ENCODE data around the gene C16orf96. TPM values are rescaled to one million over a fixed set of nuclear protein-coding genes. Genes with fewer than 3 reads are reported as not detected.

The C16orf96 gene
- total RNA-seq, 2 donors from 2014 or later, result not detected

- Mint-ChIP-seq H3K27me3 (peaks cover 0 to 3% of the 10 kb centered on the region in 2 donors), H3K9me3 (no peaks in the 10 kb centered on the region), H3K27ac (no peak overlapping the region), H3K4me1 (ENCODE audit: low read depth in 2 of 2) (peaks cover 5 to 6% of the 10 kb centered on the region in 2 donors), H3K36me3 (no peaks in the 10 kb centered on the region), H3K4me3 (no peak overlapping the region)
- DNase-seq (ENCODE audit: low spot score), result no peak
- no peak for ATAC-seq
Observed at GRCh38 chr16:4606354-4606753, 50.2 kb downstream of the C16orf96 start.

GRCh38 chr16:4607841-4608703 lies 51.9 kb downstream of the C16orf96 start:
- H3K36me3 Mint-ChIP-seq, result no peaks in the 10 kb centered on the region

DNA sequence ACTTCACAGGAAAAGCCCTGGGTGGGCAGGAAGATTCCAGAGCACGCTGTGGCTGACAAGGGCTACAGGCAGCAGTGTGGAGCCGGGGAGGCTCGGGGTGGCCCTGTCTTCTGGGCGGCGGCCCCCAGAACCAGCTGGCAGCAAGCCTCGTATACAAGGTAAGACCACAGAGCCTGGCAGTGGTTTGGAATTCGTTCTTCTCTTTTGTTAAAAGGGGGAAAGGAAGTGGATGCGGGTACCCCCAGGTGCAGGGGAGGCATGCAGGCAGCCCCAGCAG lies 52.5 kb downstream of the C16orf96 start:
- Mint-ChIP-seq H3K27ac (no peak overlapping the region), H3K4me3 (no peak overlapping the region), H3K4me1 (ENCODE audit: low read depth in 2 of 2) (peaks cover 3 to 7% of the 10 kb centered on the region in 2 donors), H3K36me3 (no peaks in the 10 kb centered on the region), H3K9me3 (no peaks in the 10 kb centered on the region), H3K27me3 (no peaks in the 10 kb centered on the region)
- DNase-seq (ENCODE audit: low spot score), result no peak
- ATAC-seq, result no peak

More at GRCh38 chr16:4607841-4608703, 51.9 kb downstream of the C16orf96 start:
- Mint-ChIP-seq H3K9me3 (no peaks in the 10 kb centered on the region), H3K27ac (no peak overlapping the region), H3K4me1 (ENCODE audit: low read depth in 2 of 2) (peaks cover 3 to 7% of the 10 kb centered on the region in 2 donors), H3K27me3 (no peaks in the 10 kb centered on the region), H3K4me3 (no peak overlapping the region)
- ATAC-seq (no peak), DNase-seq (ENCODE audit: low spot score) (no peak)

DNA sequence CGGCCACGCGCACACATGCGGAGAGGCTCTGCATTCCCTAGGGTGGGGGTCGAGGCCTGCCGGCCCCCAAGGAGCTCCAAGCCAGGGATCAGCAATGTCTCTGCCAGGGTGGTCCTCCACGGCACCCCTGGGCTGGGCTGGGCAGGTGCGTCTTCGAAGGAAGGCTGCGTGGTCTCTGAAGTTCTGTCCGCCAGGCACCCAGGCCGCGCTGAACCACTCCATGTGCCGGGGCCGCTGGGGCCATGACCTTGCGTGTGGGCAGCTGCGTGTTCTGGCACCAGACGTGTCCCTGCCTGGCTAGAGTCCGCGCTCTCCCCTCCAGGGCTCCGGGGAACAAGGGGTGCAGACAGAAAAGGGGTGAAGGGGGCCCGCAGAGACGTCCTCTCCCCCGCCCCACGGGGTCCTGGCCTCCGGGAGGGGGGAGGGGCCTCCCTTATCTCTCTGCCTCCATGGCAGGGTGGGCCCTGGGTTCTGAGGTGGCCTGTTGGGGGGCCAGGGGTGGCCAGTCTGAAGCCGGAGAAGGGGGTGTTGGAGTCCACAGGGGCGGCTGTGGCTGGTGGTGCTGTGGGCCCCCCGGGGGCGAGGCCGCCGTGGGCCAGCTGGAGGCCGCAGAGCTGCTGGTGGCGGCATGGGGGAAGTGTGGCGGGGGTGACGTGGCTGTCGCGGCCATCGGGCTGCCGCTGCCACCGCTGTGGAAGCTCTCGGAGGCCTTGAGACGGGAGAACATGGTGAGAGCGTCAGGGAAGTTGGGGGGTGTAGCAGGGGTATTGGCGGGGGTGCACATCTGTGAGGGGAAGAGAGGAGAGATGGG lies 53.3 kb downstream of the C16orf96 start:
- Mint-ChIP-seq H3K4me3 (no peak overlapping the region), H3K4me1 (ENCODE audit: low read depth in 2 of 2) (peaks cover 3 to 7% of the 10 kb centered on the region in 2 donors), H3K27ac (no peak overlapping the region), H3K36me3 (no peaks in the 10 kb centered on the region), H3K9me3 (no peaks in the 10 kb centered on the region), H3K27me3 (no peaks in the 10 kb centered on the region)
- no peak for DNase-seq (ENCODE audit: low spot score)
- no peak for ATAC-seq

DNA sequence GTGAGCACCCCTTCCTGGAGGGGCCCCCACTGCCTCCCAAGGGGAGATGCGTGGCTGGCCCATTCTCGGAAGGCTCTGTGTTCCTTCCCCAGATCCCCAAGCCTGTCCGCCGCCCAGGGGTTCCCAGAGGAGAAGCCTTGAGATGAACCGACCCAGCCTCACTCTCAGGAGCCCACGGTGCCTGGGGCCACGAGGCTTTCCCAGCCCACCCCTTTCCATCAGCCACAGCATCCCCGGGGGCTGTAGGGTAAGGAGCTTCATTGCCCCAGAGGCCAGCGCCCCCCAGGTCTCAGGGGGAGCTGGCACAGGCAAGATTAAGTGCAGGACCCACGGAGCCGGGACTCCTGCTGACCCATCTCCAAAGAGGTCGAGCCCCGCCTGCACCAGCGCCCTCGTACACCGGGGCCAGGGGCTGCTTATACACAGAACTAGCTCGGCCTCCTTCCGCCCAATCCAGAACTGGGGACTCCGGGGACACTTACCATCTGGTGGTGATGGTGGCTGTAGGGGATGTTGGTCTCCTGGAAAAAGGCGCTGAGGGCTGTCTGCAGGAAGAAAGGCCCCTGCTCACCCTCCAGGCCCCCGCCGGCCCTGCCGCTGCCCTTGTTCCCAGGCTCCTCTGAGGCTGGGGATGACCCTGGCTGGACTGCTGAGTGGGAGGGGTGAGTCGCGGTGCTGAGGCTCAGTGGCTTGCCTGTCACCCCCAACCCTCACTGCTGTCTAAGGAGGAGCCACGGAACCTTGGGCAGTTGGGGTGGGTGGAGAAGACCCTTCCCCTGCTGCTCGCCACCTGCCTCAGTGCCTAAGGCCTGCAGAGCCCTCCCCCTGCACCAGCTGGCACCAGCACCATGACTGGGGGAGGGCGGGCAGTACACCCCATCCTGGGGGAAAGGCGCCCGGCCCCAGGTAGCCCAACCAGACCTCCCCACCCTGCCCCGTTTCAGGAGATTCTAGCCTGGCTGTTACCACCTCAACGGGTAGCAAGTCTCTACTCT lies 54.2 kb downstream of the C16orf96 start:
- DNase-seq (ENCODE audit: low spot score) (no peak), ATAC-seq (no peak)
- peaks cover 3 to 7% of the 10 kb centered on the region in 2 donors for H3K4me1 Mint-ChIP-seq (ENCODE audit: low read depth in 2 of 2)
- no peak overlapping the region for H3K4me3 Mint-ChIP-seq
- H3K27ac Mint-ChIP-seq, result no peak overlapping the region
- no peaks in the 10 kb centered on the region for H3K36me3 Mint-ChIP-seq
- H3K27me3 Mint-ChIP-seq, result no peaks in the 10 kb centered on the region
- no peaks in the 10 kb centered on the region for H3K9me3 Mint-ChIP-seq

DNA sequence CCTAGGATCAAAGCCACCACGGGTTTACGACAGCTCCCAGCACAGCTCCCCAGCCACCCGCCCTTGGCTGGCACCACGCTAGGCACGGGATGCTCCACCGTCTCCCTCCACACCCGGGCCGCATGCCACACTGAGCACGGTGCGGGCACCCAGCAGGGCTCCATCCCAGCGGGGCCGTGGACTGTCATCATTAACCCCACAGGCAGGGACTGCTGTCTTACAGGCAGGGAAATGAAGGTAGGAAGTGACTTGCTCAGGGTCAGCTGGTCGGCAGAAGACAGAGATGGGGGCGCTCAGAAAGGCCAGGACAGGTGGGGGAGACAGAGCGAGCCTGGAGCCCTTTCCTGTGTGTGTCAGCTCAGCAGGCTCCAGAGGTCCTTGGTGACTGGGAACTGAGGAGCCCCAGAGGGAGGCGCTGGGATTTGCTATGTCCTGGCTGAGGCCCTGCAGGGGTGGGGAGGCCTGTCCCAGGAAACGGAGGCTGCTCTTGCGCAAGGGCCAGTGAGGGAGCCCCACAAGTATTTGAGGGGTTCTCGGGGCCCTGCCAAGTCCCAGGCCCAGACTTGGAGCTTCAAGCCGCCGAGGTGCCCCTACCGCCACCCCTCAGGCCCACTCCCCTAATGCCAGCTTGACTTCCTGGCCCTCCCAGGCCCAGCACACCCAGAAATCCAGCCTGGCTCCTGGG lies 55.3 kb downstream of the C16orf96 start:
- Mint-ChIP-seq H3K4me3 (no peak overlapping the region), H3K27ac (no peak overlapping the region)
- ATAC-seq, result no peak

DNA sequence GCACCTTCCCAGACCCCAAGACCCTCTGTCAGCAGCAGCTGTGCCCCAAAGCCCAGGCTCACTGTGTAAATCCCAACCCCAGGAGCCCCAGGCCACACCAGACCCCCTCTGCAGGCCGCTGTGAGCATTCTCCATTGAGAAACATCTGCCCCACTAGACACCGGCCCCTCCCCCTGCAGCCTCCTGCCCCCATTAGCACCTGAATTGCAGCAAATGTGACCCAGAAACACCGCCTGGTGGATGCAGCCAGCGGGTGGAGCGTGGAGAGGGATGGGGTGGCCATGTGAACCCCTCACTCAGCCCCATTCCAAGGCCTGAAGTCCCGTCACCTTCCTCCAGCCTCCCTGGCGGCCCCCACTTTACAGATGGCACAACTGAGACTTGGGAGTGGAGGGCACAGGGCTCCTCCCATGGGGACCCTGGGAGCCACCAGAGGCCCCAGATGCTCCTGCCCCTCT lies 56.4 kb downstream of the C16orf96 start:
- Mint-ChIP-seq H3K4me1 (ENCODE audit: low read depth in 2 of 2) (peaks cover 14 to 19% of the 10 kb centered on the region in 2 donors), H3K36me3 (no peaks in the 10 kb centered on the region), H3K27me3 (no peaks in the 10 kb centered on the region), H3K27ac (no peak overlapping the region), H3K4me3 (no peak overlapping the region), H3K9me3 (no peaks in the 10 kb centered on the region)
- ATAC-seq (no peak), DNase-seq (ENCODE audit: low spot score) (no peak)

More for the DNA sequence above, 55.3 kb downstream of the C16orf96 start:
- DNase-seq (ENCODE audit: low spot score), result no peak
- Mint-ChIP-seq H3K36me3 (no peaks in the 10 kb centered on the region), H3K4me1 (ENCODE audit: low read depth in 2 of 2) (peaks cover 8 to 16% of the 10 kb centered on the region in 2 donors), H3K27me3 (no peaks in the 10 kb centered on the region), H3K9me3 (no peaks in the 10 kb centered on the region)

DNA sequence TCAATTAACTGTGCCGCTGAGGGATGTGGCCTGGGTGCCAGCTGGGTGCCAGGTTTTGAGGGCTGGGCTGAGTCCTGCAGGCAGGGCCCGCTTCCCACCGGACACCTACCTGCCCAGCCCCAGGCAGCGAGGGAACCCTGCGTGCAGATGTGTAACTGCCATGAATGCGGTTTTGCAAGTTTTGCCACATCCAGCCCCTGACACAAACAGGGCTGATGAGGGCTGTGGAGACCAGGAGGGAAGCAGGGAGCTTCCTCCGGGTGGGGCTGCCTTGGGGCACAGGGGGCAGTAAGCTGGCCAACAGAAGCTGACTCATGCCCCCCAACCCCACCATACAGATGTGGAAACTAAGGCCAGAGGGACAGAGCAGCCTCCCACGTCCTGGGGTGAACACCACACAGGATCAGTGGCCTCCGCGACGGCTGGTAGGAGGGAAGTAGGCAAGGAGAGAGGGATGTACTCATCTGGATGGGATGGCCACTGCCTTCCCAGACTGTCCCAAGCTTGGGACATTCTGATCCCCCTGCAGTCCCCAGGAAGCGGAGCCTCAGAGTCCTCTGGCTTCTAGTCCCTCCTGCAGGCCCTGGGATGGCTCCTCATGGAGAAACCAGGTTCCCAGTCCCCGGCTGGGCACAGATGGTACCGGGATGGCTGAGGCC lies 57.0 kb downstream of the C16orf96 start:
- H3K27me3 Mint-ChIP-seq, result no peaks in the 10 kb centered on the region
- H3K9me3 Mint-ChIP-seq, result no peaks in the 10 kb centered on the region
- H3K4me1 Mint-ChIP-seq (ENCODE audit: low read depth in 2 of 2), result peaks cover 14 to 19% of the 10 kb centered on the region in 2 donors
- H3K4me3 Mint-ChIP-seq, result peak overlapping the region; percentile 50
- H3K36me3 Mint-ChIP-seq, result no peaks in the 10 kb centered on the region
- no peak overlapping the region for H3K27ac Mint-ChIP-seq
- ATAC-seq (no peak), DNase-seq (ENCODE audit: low spot score) (no peak)

DNA sequence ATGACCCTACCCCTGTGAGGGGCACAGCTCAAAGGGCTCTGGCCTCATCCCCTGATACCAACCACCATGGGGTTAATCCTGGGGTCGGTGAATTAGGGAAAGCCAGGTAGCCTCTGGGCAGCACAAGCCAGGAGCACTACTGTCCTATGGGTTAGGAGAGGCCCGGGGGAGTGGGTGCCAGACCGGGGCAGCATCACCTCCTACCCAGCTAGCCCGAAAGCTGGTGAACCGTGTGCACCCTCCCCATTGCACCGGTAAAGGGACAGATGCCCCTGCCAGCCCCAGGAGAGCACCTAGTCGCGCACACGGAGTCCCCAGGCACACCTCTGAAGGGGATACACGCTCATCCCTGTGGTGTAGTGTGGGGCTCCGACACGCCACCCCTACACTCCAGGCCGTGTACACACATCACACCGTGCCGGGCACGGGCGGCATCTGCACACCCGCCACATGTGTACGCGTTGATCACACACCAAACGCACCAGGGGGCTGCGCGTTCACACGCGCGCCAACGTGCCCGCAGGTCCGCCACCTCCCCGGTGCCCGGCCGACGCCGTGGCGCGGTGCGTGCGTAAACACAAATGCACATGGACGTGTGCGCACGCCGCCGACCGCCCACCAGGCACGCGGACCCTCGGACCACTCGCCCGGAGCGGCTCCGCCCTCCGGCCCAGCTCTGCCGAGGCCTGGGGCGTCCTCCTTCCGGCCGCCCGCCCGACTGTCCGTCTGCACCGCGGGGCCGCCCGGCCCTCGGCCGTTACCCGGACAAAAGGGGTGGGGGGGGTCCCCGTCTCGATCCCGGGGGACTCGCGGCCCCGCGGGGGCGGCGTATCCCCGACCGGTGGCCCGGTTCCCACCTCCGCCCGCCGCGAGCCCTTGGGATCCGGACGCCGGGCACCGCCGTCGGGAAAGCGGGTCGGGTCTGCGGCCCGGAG lies 57.8 kb downstream of the C16orf96 start:
- Mint-ChIP-seq H3K9me3 (no peaks in the 10 kb centered on the region), H3K27ac (peak overlapping the region in 1 of 2 donors; percentile 94), H3K4me1 (ENCODE audit: low read depth in 2 of 2) (peaks cover 14 to 19% of the 10 kb centered on the region in 2 donors), H3K27me3 (no peaks in the 10 kb centered on the region), H3K36me3 (no peaks in the 10 kb centered on the region), H3K4me3 (peak overlapping the region; percentile 50)
- DNase-seq (ENCODE audit: low spot score) (no peak), ATAC-seq (no peak)

- Mint-ChIP-seq H3K4me1 (ENCODE audit: low read depth in 2 of 2) (peaks cover 14 to 19% of the 10 kb centered on the region in 2 donors), H3K27me3 (no peaks in the 10 kb centered on the region), H3K27ac (peak within 1 kb of the TSS; percentile 94 to 95), H3K9me3 (no peaks in the 10 kb centered on the region), H3K36me3 (no peaks in the 10 kb centered on the region), H3K4me3 (peak within 1 kb of the TSS; percentile 95)
- DNase-seq (ENCODE audit: low spot score) (peak; percentile 88), ATAC-seq (peak; percentile 75 to 76)
Observed at GRCh38 chr16:4614571-4615383, 58.6 kb downstream of the C16orf96 start, which contains the start of gene UBALD1. UBALD1 (minus strand) TSS chr16:4614888; CDS start chr16:4614797, 91 bp downstream.
